Gastrocnemius medialis (tissue), 4 donors: ENCODE results near the gene GREB1L.

Experiments used
- POLR2A ChIP-seq, 2 donors: fragments of 450-650 bp; IDR thresholded peaks; one replicate each; pipeline ENCODE4 v1.6.1; 2017; ENCODE audit warnings: antibody characterized with exemption in 2 of 2, mild to moderate bottlenecking in 2 of 2, moderate library complexity in 2 of 2
- TF ChIP-seq, protein P1 (sequence below), 5 experiments: fragments of 450-650 bp in 3 of 5; fragments of 200-600 bp in 2 of 5; sonication (generic) in 2 of 5; IDR thresholded peaks in 4 of 5; conservative IDR thresholded peaks in 1 of 5; 1 replicate in 4 of 5; 2 replicates in 1 of 5; pipeline ENCODE4 v1.5.1; 2016 to 2019; ENCODE audit warnings: antibody characterized with exemption in 5 of 5, mild to moderate bottlenecking in 3 of 5, moderate library complexity in 3 of 5

DNA sequence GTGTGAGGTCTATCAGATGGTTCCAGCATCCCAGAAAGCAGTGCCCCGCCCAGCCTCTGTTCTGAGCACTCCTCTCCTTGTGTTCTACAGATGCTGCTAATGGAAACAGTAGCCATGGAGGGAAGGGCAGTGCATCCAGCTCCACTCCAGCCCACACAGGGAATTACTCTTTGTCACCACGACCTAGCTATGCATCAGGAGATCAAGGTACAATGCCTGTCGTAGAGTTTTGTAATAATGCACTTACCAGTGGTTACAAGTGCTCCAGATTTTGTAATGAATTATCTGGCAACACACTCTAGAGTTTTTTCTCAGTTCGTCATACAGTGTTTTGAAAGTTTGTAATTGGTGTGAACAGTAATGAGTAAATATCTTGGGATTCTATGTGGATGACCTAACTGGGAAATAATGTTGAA is 197.4 kb downstream of the GREB1L start:
- TF ChIP-seq, protein P1, sequence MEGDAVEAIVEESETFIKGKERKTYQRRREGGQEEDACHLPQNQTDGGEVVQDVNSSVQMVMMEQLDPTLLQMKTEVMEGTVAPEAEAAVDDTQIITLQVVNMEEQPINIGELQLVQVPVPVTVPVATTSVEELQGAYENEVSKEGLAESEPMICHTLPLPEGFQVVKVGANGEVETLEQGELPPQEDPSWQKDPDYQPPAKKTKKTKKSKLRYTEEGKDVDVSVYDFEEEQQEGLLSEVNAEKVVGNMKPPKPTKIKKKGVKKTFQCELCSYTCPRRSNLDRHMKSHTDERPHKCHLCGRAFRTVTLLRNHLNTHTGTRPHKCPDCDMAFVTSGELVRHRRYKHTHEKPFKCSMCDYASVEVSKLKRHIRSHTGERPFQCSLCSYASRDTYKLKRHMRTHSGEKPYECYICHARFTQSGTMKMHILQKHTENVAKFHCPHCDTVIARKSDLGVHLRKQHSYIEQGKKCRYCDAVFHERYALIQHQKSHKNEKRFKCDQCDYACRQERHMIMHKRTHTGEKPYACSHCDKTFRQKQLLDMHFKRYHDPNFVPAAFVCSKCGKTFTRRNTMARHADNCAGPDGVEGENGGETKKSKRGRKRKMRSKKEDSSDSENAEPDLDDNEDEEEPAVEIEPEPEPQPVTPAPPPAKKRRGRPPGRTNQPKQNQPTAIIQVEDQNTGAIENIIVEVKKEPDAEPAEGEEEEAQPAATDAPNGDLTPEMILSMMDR (IDR thresholded peaks at IDR 0.05 in 4 of 5, conservative IDR thresholded peaks at IDR 0.05 in 1 of 5): no peak
- TF ChIP-seq POLR2A (IDR thresholded peaks at IDR 0.05): no peak
